OCI-LY3 (cell line): ENCODE data around the gene IPPK.

Experiments
- EZH2phosphoT487 ChIP-seq: fragments of 200-600 bp; shearing (Covaris generic); IDR thresholded peaks from 2 replicates; pipeline ENCODE4 v1.6.1; 2018; ENCODE audit warnings: antibody characterized with exemption, mixed run types, low read depth
- TF ChIP-seq, protein P1 (sequence below): fragments of 200-600, 300-600 bp; sonication (generic); IDR thresholded peaks from 2 replicates; pipeline ENCODE4 v1.5.1; 2014; ENCODE audit warnings: antibody characterized with exemption, low read length, low read depth

DNA sequence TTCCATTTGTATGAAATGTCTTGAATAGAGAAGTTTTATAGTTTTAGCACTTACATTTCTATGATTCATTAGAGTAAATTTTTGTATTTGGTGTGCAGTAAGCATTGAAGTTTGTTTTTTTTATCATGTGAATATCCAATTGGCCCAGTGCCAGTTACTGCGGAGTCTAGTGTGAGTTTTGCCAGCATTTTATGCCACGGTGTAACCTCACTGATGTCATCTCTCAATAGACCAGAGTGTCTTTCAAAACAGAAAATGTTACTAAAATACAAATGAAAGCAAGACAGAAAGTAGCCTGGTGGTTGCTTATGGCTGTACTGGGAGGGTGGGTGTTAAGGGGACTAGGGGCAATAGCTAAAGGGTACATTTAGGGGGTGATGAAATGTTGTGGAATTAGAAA is 62.8 kb downstream of the IPPK start:
- TF ChIP-seq EZH2phosphoT487, result no peak
- TF ChIP-seq, protein P1, sequence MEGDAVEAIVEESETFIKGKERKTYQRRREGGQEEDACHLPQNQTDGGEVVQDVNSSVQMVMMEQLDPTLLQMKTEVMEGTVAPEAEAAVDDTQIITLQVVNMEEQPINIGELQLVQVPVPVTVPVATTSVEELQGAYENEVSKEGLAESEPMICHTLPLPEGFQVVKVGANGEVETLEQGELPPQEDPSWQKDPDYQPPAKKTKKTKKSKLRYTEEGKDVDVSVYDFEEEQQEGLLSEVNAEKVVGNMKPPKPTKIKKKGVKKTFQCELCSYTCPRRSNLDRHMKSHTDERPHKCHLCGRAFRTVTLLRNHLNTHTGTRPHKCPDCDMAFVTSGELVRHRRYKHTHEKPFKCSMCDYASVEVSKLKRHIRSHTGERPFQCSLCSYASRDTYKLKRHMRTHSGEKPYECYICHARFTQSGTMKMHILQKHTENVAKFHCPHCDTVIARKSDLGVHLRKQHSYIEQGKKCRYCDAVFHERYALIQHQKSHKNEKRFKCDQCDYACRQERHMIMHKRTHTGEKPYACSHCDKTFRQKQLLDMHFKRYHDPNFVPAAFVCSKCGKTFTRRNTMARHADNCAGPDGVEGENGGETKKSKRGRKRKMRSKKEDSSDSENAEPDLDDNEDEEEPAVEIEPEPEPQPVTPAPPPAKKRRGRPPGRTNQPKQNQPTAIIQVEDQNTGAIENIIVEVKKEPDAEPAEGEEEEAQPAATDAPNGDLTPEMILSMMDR, result no peak
